Activated T-cell treated with anti-CD3 and anti-CD28 coated beads, Interleukin-2, amount 50 U/mL, for 72 hours (primary cell): Measurements from ENCODE around the gene ABI3BP. TPM values are rescaled to one million over a fixed set of nuclear protein-coding genes. Genes with fewer than 3 reads are reported as not detected.

Experiments
- ATAC-seq, 2 donors: fragments of 150-1000 bp; cut with Tn5 transposase; replicated peaks in 1 of 2; 2 replicates each; pipeline ENCODE4 v1.10.0; 2021; ENCODE audit warnings: moderate library complexity in 2 of 2, mild to moderate bottlenecking in 1 of 2
- DNase-seq, 2 donors: peaks; one replicate each; pipeline ENCODE4 v3.0.0; 2021 to 2022; ENCODE audit warnings: mixed read lengths in 1 of 2
- H3K27ac Mint-ChIP-seq: one replicate; pipeline ENCODE4 v1.8.0; 2022; ENCODE audit warnings: mild to moderate bottlenecking, moderate library complexity, mixed read lengths
- H3K27me3 Mint-ChIP-seq: one replicate; pipeline ENCODE4 v1.8.0; 2022; ENCODE audit warnings: low read depth, mixed read lengths
- H3K36me3 Mint-ChIP-seq, 2 donors: one replicate each; pipeline ENCODE4 v1.8.0; 2022; ENCODE audit warnings: mixed read lengths in 2 of 2, mild to moderate bottlenecking in 1 of 2; ENCODE audit not compliant: insufficient read depth in 2 of 2
- H3K4me1 Mint-ChIP-seq: one replicate; pipeline ENCODE4 v1.8.0; 2022; ENCODE audit warnings: low read depth, mixed read lengths
- H3K4me3 Mint-ChIP-seq, 2 donors: one replicate each; pipeline ENCODE4 v1.8.0; 2022; ENCODE audit warnings: mild to moderate bottlenecking in 2 of 2, mixed read lengths in 2 of 2, moderate library complexity in 2 of 2
- H3K9me3 Mint-ChIP-seq, 2 donors: one replicate each; pipeline ENCODE4 v1.8.0; 2022; ENCODE audit warnings: mixed read lengths in 2 of 2
- total RNA-seq, 2 donors: library from RNA; stranded (reverse); gene quantifications; one replicate each; pipeline ENCODE4 v1.2.3, GENCODE V29; 2022

ABI3BP gene
- total RNA-seq, 2 donors from 2014 or later, result not detected

GRCh38 chr3:100973594-100973993 lies 19.6 kb downstream of the ABI3BP start:
- ATAC-seq (no peak), DNase-seq (no peak)
- Mint-ChIP-seq H3K36me3 (no peaks in the 10 kb centered on the region), H3K27me3 (peaks cover 5% of the 10 kb centered on the region), H3K4me3 (no peak overlapping the region), H3K27ac (no peak overlapping the region), H3K9me3 (no peaks in the 10 kb centered on the region), H3K4me1 (no peaks in the 10 kb centered on the region)

GRCh38 chr3:100972867-100973266 lies 20.4 kb downstream of the ABI3BP start:
- H3K27ac Mint-ChIP-seq, result no peak overlapping the region
- no peak overlapping the region for H3K4me3 Mint-ChIP-seq

GRCh38 chr3:100972301-100972844 lies 20.8 kb downstream of the ABI3BP start:
- no peaks in the 10 kb centered on the region for H3K27me3 Mint-ChIP-seq
- DNase-seq (no peak), ATAC-seq (no peak)
- no peak overlapping the region for H3K4me3 Mint-ChIP-seq
- H3K27ac Mint-ChIP-seq, result no peak overlapping the region
- no peaks in the 10 kb centered on the region for H3K9me3 Mint-ChIP-seq
- no peaks in the 10 kb centered on the region for H3K4me1 Mint-ChIP-seq
- no peaks in the 10 kb centered on the region for H3K36me3 Mint-ChIP-seq

More at GRCh38 chr3:100972867-100973266, 20.4 kb downstream of the ABI3BP start:
- Mint-ChIP-seq H3K4me1 (no peaks in the 10 kb centered on the region), H3K27me3 (peaks cover 2% of the 10 kb centered on the region), H3K9me3 (no peaks in the 10 kb centered on the region), H3K36me3 (no peaks in the 10 kb centered on the region)
- no peak for ATAC-seq
- no peak for DNase-seq

- Mint-ChIP-seq H3K4me1 (no peaks in the 10 kb centered on the region), H3K9me3 (no peaks in the 10 kb centered on the region), H3K27me3 (no peaks in the 10 kb centered on the region), H3K27ac (no peak overlapping the region), H3K36me3 (no peaks in the 10 kb centered on the region), H3K4me3 (no peak overlapping the region)
- ATAC-seq (no peak), DNase-seq (no peak)
Measured at GRCh38 chr3:100971798-100972197, 21.4 kb downstream of the ABI3BP start.

- Mint-ChIP-seq H3K4me3 (no peak overlapping the region), H3K9me3 (peaks cover 0 to under 1% of the 10 kb centered on the region in 2 donors), H3K36me3 (no peaks in the 10 kb centered on the region), H3K27ac (no peak overlapping the region), H3K4me1 (no peaks in the 10 kb centered on the region), H3K27me3 (no peaks in the 10 kb centered on the region)
- no peak for DNase-seq
- no peak for ATAC-seq
Measured at GRCh38 chr3:100970477-100970990, 22.7 kb downstream of the ABI3BP start.

GRCh38 chr3:100968932-100969906 lies 24.0 kb downstream of the ABI3BP start:
- DNase-seq (no peak), ATAC-seq (no peak)
- no peak overlapping the region for H3K4me3 Mint-ChIP-seq
- peaks cover 7% of the 10 kb centered on the region for H3K27me3 Mint-ChIP-seq
- no peaks in the 10 kb centered on the region for H3K4me1 Mint-ChIP-seq
- peaks cover 0 to 2% of the 10 kb centered on the region in 2 donors for H3K9me3 Mint-ChIP-seq
- H3K27ac Mint-ChIP-seq, result no peak overlapping the region
- H3K36me3 Mint-ChIP-seq, result no peaks in the 10 kb centered on the region

- no peak for ATAC-seq
- no peak overlapping the region for H3K4me3 Mint-ChIP-seq
- no peaks in the 10 kb centered on the region for H3K4me1 Mint-ChIP-seq
Measured at GRCh38 chr3:100966807-100967206, 26.4 kb downstream of the ABI3BP start.

GRCh38 chr3:100966049-100966491 lies 27.2 kb downstream of the ABI3BP start:
- DNase-seq (no peak), ATAC-seq (peak; percentile 24 to 45)
- Mint-ChIP-seq H3K9me3 (peaks cover 0 to 2% of the 10 kb centered on the region in 2 donors), H3K27ac (no peak overlapping the region), H3K4me1 (no peaks in the 10 kb centered on the region), H3K27me3 (peaks cover 7% of the 10 kb centered on the region), H3K36me3 (no peaks in the 10 kb centered on the region), H3K4me3 (no peak overlapping the region)

More at GRCh38 chr3:100966807-100967206, 26.4 kb downstream of the ABI3BP start:
- peaks cover 7% of the 10 kb centered on the region for H3K27me3 Mint-ChIP-seq
- DNase-seq, result no peak
- no peaks in the 10 kb centered on the region for H3K36me3 Mint-ChIP-seq
- peaks cover 0 to 2% of the 10 kb centered on the region in 2 donors for H3K9me3 Mint-ChIP-seq
- no peak overlapping the region for H3K27ac Mint-ChIP-seq

- DNase-seq (no peak), ATAC-seq (peak in 1 of 2 donors; percentile 69)
- H3K9me3 Mint-ChIP-seq, result peaks cover 6 to 7% of the 10 kb centered on the region in 2 donors
- peaks cover 7% of the 10 kb centered on the region for H3K27me3 Mint-ChIP-seq
- no peak overlapping the region for H3K4me3 Mint-ChIP-seq
- H3K27ac Mint-ChIP-seq, result no peak overlapping the region
- H3K4me1 Mint-ChIP-seq, result no peaks in the 10 kb centered on the region
- H3K36me3 Mint-ChIP-seq, result peaks cover 0 to 2% of the 10 kb centered on the region in 2 donors
Measured at GRCh38 chr3:100963041-100963440, 30.2 kb downstream of the ABI3BP start.

- Mint-ChIP-seq H3K27me3 (no peaks in the 10 kb centered on the region), H3K4me1 (no peaks in the 10 kb centered on the region), H3K4me3 (no peak overlapping the region), H3K9me3 (peaks cover 5 to 6% of the 10 kb centered on the region in 2 donors), H3K36me3 (peaks cover 0 to 2% of the 10 kb centered on the region in 2 donors), H3K27ac (no peak overlapping the region)
- no peak for DNase-seq
- no peak for ATAC-seq
Measured at GRCh38 chr3:100957261-100957986, 35.8 kb downstream of the ABI3BP start.

- Mint-ChIP-seq H3K9me3 (peaks cover 5 to 6% of the 10 kb centered on the region in 2 donors), H3K36me3 (peaks cover 0 to 2% of the 10 kb centered on the region in 2 donors), H3K4me3 (no peak overlapping the region), H3K27ac (no peak overlapping the region), H3K4me1 (no peaks in the 10 kb centered on the region), H3K27me3 (no peaks in the 10 kb centered on the region)
- ATAC-seq (no peak), DNase-seq (no peak)
Measured at GRCh38 chr3:100956276-100956675, 36.9 kb downstream of the ABI3BP start.

- DNase-seq (no peak), ATAC-seq (no peak)
- Mint-ChIP-seq H3K4me3 (no peak overlapping the region), H3K9me3 (peaks cover 2 to 3% of the 10 kb centered on the region in 2 donors), H3K27me3 (no peaks in the 10 kb centered on the region), H3K36me3 (peaks cover 0 to 2% of the 10 kb centered on the region in 2 donors), H3K4me1 (no peaks in the 10 kb centered on the region), H3K27ac (no peak overlapping the region)
Measured at GRCh38 chr3:100954990-100955389, 38.2 kb downstream of the ABI3BP start.
